A549 treated with Hydrocortisone at 1 μM for 4 hours (cell line): ENCODE data around the gene STRA6. TPM values are rescaled to one million over a fixed set of nuclear protein-coding genes. Genes with fewer than 3 reads are reported as not detected.

Experiments
- total RNA-seq: library from RNA; stranded (reverse); fragments of 200-300 nt; extraction: Qiagen RNA extraction; gene quantifications from 5 replicates; pipeline ENCODE4 v1.2.3, GENCODE V29; 2022

Gene STRA6
- 61.8 to 83.1 TPM (median 71.9 TPM) in 5 replicates for total RNA-seq

GRCh38 chr15:74202452-74203401 is at the start of gene STRA6:
TSS of gene STRA6 (minus strand) at chr15:74202787. CDS start at chr15:74202267, 520 bp downstream.

GRCh38 chr15:74235962-74236361 is 33.4 kb upstream of the STRA6 start, which contains the start of gene CCDC33:
TSS of gene CCDC33 (plus strand) at chr15:74236326. CDS start at chr15:74236720, 394 bp downstream.

GRCh38 chr15:74173380-74174218 is 29.0 kb downstream of the STRA6 start, which contains the start of gene ISLR:
TSS of gene ISLR (plus strand) at chr15:74173710. CDS start at chr15:74174859, 1,149 bp downstream.

GRCh38 chr15:74130155-74130848 is 72.3 kb downstream of the STRA6 start, which contains the start of gene ISLR2:
TSS of gene ISLR2 (plus strand) at chr15:74130586. CDS start at chr15:74132755, 2,169 bp downstream.

Other genes with a start within 250 kb of the STRA6 start
- 11.0 to 12.8 TPM (median 12.1 TPM) in 5 replicates for gene STOML1, start 210.5 kb downstream of the STRA6 start, total RNA-seq
- 13.2 to 16.0 TPM (median 14.5 TPM) in 5 replicates for gene PML, start 208.1 kb downstream of the STRA6 start, total RNA-seq
- 0.03 to 0.13 TPM (median 0.12 TPM) in 4 of 5 replicates, not detected in the other for gene GOLGA6A, start 120.2 kb downstream of the STRA6 start, total RNA-seq
- gene ISLR2, start 72.2 kb downstream of the STRA6 start, total RNA-seq, result 0.07 to 0.28 TPM (median 0.18 TPM) in 5 replicates
- gene ISLR, start 29.1 kb downstream of the STRA6 start, total RNA-seq, result 0.22 to 0.50 TPM (median 0.36 TPM) in 5 replicates
- 6.6 to 8.1 TPM (median 7.3 TPM) in 5 replicates for gene CCDC33, start 33.5 kb upstream of the STRA6 start, total RNA-seq
- 0.08 to 0.16 TPM in 2 of 5 replicates, not detected in the others for gene CYP11A1, start 164.9 kb upstream of the STRA6 start, total RNA-seq
- 1.3 to 1.7 TPM (median 1.5 TPM) in 5 replicates for gene SEMA7A, start 231.2 kb upstream of the STRA6 start, total RNA-seq